PC-3 (cell line): ENCODE data around the gene STX2.
"Not testable (repeated sequence)": the region's sequence is repeated elsewhere in the genome, so short reads cannot be mapped to it uniquely, and the experiment has no call there.

Source experiments
- EZH2 ChIP-seq: fragments of 300-600 bp; sonication (generic); IDR thresholded peaks from one replicate; pipeline ENCODE4 v1.6.1; 2017; ENCODE audit warnings: antibody characterized with exemption, mild to moderate bottlenecking, low read length; ENCODE audit not compliant: unreplicated experiment
- EZH2phosphoT487 ChIP-seq: fragments of 300-600 bp; sonication (generic); IDR thresholded peaks from 2 replicates; pipeline ENCODE4 v1.6.1; 2018; ENCODE audit warnings: mild to moderate bottlenecking, antibody characterized with exemption, low read length, borderline replicate concordance
- TF ChIP-seq, protein P1 (sequence below): fragments of 300-600 bp; sonication (generic); conservative IDR thresholded peaks from 2 replicates; pipeline ENCODE4 v1.5.1; 2017; ENCODE audit warnings: antibody characterized with exemption, low read depth, mild to moderate bottlenecking, low read length

DNA sequence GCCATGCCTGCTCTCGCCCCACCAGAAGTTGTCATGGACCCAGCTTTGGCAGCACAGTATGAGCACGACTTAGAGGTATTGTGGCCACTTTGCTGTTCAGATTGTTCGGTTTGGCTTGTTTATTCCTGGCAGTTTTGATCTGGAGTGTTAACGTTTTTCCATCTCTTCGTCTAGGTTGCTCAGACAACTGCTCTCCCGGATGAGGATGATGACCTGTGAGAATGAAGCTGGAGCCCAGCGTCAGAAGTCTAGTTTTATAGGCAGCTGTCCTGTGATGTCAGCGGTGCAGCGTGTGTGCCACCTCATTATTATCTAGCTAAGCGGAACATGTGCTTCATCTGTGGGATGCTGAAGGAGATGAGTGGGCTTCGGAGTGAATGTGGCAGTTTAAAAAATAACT lies 36.7 kb upstream of the STX2 start:
- TF ChIP-seq, protein P1, sequence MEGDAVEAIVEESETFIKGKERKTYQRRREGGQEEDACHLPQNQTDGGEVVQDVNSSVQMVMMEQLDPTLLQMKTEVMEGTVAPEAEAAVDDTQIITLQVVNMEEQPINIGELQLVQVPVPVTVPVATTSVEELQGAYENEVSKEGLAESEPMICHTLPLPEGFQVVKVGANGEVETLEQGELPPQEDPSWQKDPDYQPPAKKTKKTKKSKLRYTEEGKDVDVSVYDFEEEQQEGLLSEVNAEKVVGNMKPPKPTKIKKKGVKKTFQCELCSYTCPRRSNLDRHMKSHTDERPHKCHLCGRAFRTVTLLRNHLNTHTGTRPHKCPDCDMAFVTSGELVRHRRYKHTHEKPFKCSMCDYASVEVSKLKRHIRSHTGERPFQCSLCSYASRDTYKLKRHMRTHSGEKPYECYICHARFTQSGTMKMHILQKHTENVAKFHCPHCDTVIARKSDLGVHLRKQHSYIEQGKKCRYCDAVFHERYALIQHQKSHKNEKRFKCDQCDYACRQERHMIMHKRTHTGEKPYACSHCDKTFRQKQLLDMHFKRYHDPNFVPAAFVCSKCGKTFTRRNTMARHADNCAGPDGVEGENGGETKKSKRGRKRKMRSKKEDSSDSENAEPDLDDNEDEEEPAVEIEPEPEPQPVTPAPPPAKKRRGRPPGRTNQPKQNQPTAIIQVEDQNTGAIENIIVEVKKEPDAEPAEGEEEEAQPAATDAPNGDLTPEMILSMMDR = not testable (repeated sequence)
- not testable (repeated sequence) for TF ChIP-seq EZH2, EZH2phosphoT487
